ENCODE measurements around the gene MIGA2. TPM values are rescaled to one million over a fixed set of nuclear protein-coding genes. Genes with fewer than 3 reads are reported as not detected.
A peak's percentile ranks its signal among the peaks of the same experiment; 100 is the strongest.

Gene MIGA2
- total and polyA plus RNA-seq, 9 of the 15 experiments (the other 6 are each of a cell fraction or from before 2014, with no cell fraction given) = 0.15 to 54.1 (median 18.0) TPM

- intact Hi-C loops (cut with micrococcal nuclease) = loop anchor here (5.0 kb wide), 1 partner anchor 276 kb away; no protein-coding TSS in a partner anchor
- ATAC-seq (no peak), DNase-seq (ENCODE audit: extremely low read depth in 1 of 4, low spot score in 3 of 4) (no peak), FAIRE-seq (no peak)
- no peak overlapping the region for H3K27ac ChIP-seq (ENCODE audit: extremely low read depth, low read depth, low read length)
- H3K9me1 ChIP-seq (ENCODE audit: control insufficient read depth, insufficient read depth, low read length) = no peaks in the 10 kb centered on the region
- H3K4me1 ChIP-seq (replicated peaks in 1 of 2; ENCODE audit: control insufficient read depth in 2 of 2, insufficient read depth in 2 of 2, low read length in 2 of 2) = peaks cover 0 to 46% of the 10 kb centered on the region in 2 experiments; a peak in 3 of 5 replicates
- TSS peak; percentile 25 for BruUV-seq (replicated peaks)
- no peaks in the 10 kb centered on the region for H3K27me3 ChIP-seq (ENCODE audit: control insufficient read depth in 2 of 2, insufficient read depth in 2 of 2, low read length in 2 of 2)
- H3K79me2 ChIP-seq (ENCODE audit: control insufficient read depth, insufficient read depth, low read length) = no peaks in the 10 kb centered on the region
- no peaks in the 10 kb centered on the region for H3K9me3 ChIP-seq (replicated peaks; ENCODE audit: control insufficient read depth, insufficient read depth, low read depth, low read length)
- no peak overlapping the region for H3K4me2 ChIP-seq (ENCODE audit: insufficient read depth, low read length)
- H2AFZ ChIP-seq (ENCODE audit: low read depth, low read length) = no peak overlapping the region
- H3K36me3 ChIP-seq (ENCODE audit: control insufficient read depth, insufficient read depth, low read length) = peaks cover 92% of the 10 kb centered on the region
- TF ChIP-seq MYNN (IDR thresholded peaks at IDR 0.05) (0 out of 2 replicates have a peak, but pooled peaks have one; percentile 14), MYNN (CRISPR knock-in tag; IDR thresholded peaks at IDR 0.05) (no peak), SUPT5H (IDR thresholded peaks at IDR 0.05) (peak; percentile 26; the same call in 1 of the 2 replicates), NFATC3 (IDR thresholded peaks at IDR 0.05) (no peak), EGR1 (conservative IDR thresholded peaks at IDR 0.05) (no peak), RBM22 (IDR thresholded peaks at IDR 0.05; ENCODE audit: low read depth, low read length, poor library complexity, severe bottlenecking) (peak; percentile 74), POLR2G (IDR thresholded peaks at IDR 0.05; ENCODE audit: low read depth, low read length) (peak; percentile 76), POLR2A (conservative IDR thresholded peaks at IDR 0.05) (peak; percentile 9; the same call in 1 of the 2 replicates)
- TF ChIP-seq, protein P1, sequence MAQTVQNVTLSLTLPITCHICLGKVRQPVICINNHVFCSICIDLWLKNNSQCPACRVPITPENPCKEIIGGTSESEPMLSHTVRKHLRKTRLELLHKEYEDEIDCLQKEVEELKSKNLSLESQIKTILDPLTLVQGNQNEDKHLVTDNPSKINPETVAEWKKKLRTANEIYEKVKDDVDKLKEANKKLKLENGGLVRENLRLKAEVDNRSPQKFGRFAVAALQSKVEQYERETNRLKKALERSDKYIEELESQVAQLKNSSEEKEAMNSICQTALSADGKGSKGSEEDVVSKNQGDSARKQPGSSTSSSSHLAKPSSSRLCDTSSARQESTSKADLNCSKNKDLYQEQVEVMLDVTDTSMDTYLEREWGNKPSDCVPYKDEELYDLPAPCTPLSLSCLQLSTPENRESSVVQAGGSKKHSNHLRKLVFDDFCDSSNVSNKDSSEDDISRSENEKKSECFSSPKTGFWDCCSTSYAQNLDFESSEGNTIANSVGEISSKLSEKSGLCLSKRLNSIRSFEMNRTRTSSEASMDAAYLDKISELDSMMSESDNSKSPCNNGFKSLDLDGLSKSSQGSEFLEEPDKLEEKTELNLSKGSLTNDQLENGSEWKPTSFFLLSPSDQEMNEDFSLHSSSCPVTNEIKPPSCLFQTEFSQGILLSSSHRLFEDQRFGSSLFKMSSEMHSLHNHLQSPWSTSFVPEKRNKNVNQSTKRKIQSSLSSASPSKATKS (CRISPR knock-in tag; IDR thresholded peaks at IDR 0.05) = no peak
- in situ Hi-C loops (cut with MboI) = no loop called here
- CTCF ChIA-PET (ENCODE audit: low intra/inter-chr PET ratio) = no interaction called here
- 92% methylated on average over 15 of the region's 18 CpGs for WGBS (ENCODE audit: insufficient coverage, low coverage, missing lambda C conversion rate)
- POLR2A ChIA-PET = interaction anchor here (1.0 to 3.4 kb wide), 2 partner anchors 15 to 619 kb away, joined by 4 to 15 read pairs; partner anchors contain the start of gene NTMT1
- H4K20me1 ChIP-seq (replicated peaks; ENCODE audit: control insufficient read depth, insufficient read depth, low read length) = peaks cover 17% of the 10 kb centered on the region
- H3K9ac ChIP-seq (ENCODE audit: insufficient read depth in 1 of 2, low read depth in 2 of 2, low read length in 2 of 2) = peak overlapping the region in 1 of 2 experiments; percentile 67; a peak in 2 of 4 replicates
- no peak overlapping the region for H3K4me3 ChIP-seq
Measured at GRCh38 chr9:129007766-129008468, 28.5 kb upstream of the MIGA2 start.
